ENCODE measurements around the gene CORO2A. TPM values are rescaled to one million over a fixed set of nuclear protein-coding genes. Genes with fewer than 3 reads are reported as not detected.

Gene CORO2A
- total RNA-seq, 1 donor from 2014 or later = 1.4 TPM

GRCh38 chr9:98159790-98160189, 32.6 kb downstream of the CORO2A start:
- H3K27ac Mint-ChIP-seq = no peak overlapping the region
- peaks cover 6% of the 10 kb centered on the region for H3K4me1 Mint-ChIP-seq
- intact Hi-C loops (cut with micrococcal nuclease) = no loop called here
- H3K36me3 Mint-ChIP-seq (ENCODE audit: low read depth) = no peaks in the 10 kb centered on the region
- DNase-seq = no peak
- H3K27me3 Mint-ChIP-seq = no peaks in the 10 kb centered on the region
- no peak overlapping the region for H3K4me3 Mint-ChIP-seq
- no peaks in the 10 kb centered on the region for H3K9me3 Mint-ChIP-seq

GRCh38 chr9:98159301-98159700, 33.1 kb downstream of the CORO2A start:
- H3K4me1 Mint-ChIP-seq = peaks cover 6% of the 10 kb centered on the region
- no peaks in the 10 kb centered on the region for H3K27me3 Mint-ChIP-seq
- no peaks in the 10 kb centered on the region for H3K9me3 Mint-ChIP-seq
- no peak for DNase-seq
- intact Hi-C loops (cut with micrococcal nuclease) = no loop called here
- H3K27ac Mint-ChIP-seq = no peak overlapping the region
- H3K36me3 Mint-ChIP-seq (ENCODE audit: low read depth) = no peaks in the 10 kb centered on the region
- no peak overlapping the region for H3K4me3 Mint-ChIP-seq

- Mint-ChIP-seq H3K9me3 (no peaks in the 10 kb centered on the region), H3K27ac (no peak overlapping the region), H3K27me3 (no peaks in the 10 kb centered on the region), H3K36me3 (ENCODE audit: low read depth) (no peaks in the 10 kb centered on the region), H3K4me1 (peaks cover 4% of the 10 kb centered on the region), H3K4me3 (no peak overlapping the region)
- no peak for DNase-seq
- intact Hi-C loops (cut with micrococcal nuclease) = no loop called here
These were observed 34.2 kb downstream of the CORO2A start for GRCh38 chr9:98158071-98158831.

GRCh38 chr9:98157372-98157771, 35.1 kb downstream of the CORO2A start:
- peaks cover 4% of the 10 kb centered on the region for H3K4me1 Mint-ChIP-seq

GRCh38 chr9:98154678-98155077, 37.8 kb downstream of the CORO2A start:
- intact Hi-C loops (cut with micrococcal nuclease) = no loop called here
- H3K27ac Mint-ChIP-seq = no peak overlapping the region
- no peaks in the 10 kb centered on the region for H3K36me3 Mint-ChIP-seq (ENCODE audit: low read depth)
- H3K4me3 Mint-ChIP-seq = no peak overlapping the region
- H3K27me3 Mint-ChIP-seq = peaks cover 2% of the 10 kb centered on the region
- H3K4me1 Mint-ChIP-seq = peaks cover 8% of the 10 kb centered on the region
- no peak for DNase-seq
- H3K9me3 Mint-ChIP-seq = no peaks in the 10 kb centered on the region

More at GRCh38 chr9:98157372-98157771, 35.1 kb downstream of the CORO2A start:
- Mint-ChIP-seq H3K9me3 (no peaks in the 10 kb centered on the region), H3K36me3 (ENCODE audit: low read depth) (no peaks in the 10 kb centered on the region), H3K4me3 (no peak overlapping the region), H3K27me3 (no peaks in the 10 kb centered on the region), H3K27ac (no peak overlapping the region)
- DNase-seq = no peak
- intact Hi-C loops (cut with micrococcal nuclease) = no loop called here

- Mint-ChIP-seq H3K27me3 (peaks cover 2% of the 10 kb centered on the region), H3K9me3 (no peaks in the 10 kb centered on the region), H3K36me3 (ENCODE audit: low read depth) (no peaks in the 10 kb centered on the region), H3K4me1 (peaks cover 5% of the 10 kb centered on the region), H3K4me3 (no peak overlapping the region), H3K27ac (no peak overlapping the region)
- intact Hi-C loops (cut with micrococcal nuclease) = no loop called here
- DNase-seq = no peak
These were observed 39.9 kb downstream of the CORO2A start for GRCh38 chr9:98152526-98152925.

- Mint-ChIP-seq H3K4me1 (peaks cover 5% of the 10 kb centered on the region), H3K9me3 (no peaks in the 10 kb centered on the region), H3K36me3 (ENCODE audit: low read depth) (no peaks in the 10 kb centered on the region), H3K27ac (no peak overlapping the region), H3K27me3 (peaks cover 2% of the 10 kb centered on the region), H3K4me3 (no peak overlapping the region)
- intact Hi-C loops (cut with micrococcal nuclease) = no loop called here
- no peak for DNase-seq
These were observed 41.7 kb downstream of the CORO2A start for GRCh38 chr9:98150721-98151120.

GRCh38 chr9:98150164-98150563, 42.3 kb downstream of the CORO2A start:
- H3K4me3 Mint-ChIP-seq = no peak overlapping the region
- intact Hi-C loops (cut with micrococcal nuclease) = no loop called here

GRCh38 chr9:98149422-98149821, 43.0 kb downstream of the CORO2A start:
- H3K27me3 Mint-ChIP-seq = peaks cover 2% of the 10 kb centered on the region
- no peaks in the 10 kb centered on the region for H3K9me3 Mint-ChIP-seq
- intact Hi-C loops (cut with micrococcal nuclease) = no loop called here
- DNase-seq = no peak
- H3K4me1 Mint-ChIP-seq = peaks cover 5% of the 10 kb centered on the region
- H3K4me3 Mint-ChIP-seq = no peak overlapping the region
- no peaks in the 10 kb centered on the region for H3K36me3 Mint-ChIP-seq (ENCODE audit: low read depth)
- no peak overlapping the region for H3K27ac Mint-ChIP-seq

More at GRCh38 chr9:98150164-98150563, 42.3 kb downstream of the CORO2A start:
- no peak overlapping the region for H3K27ac Mint-ChIP-seq
- no peaks in the 10 kb centered on the region for H3K36me3 Mint-ChIP-seq (ENCODE audit: low read depth)
- no peaks in the 10 kb centered on the region for H3K9me3 Mint-ChIP-seq
- no peak for DNase-seq
- peaks cover 5% of the 10 kb centered on the region for H3K4me1 Mint-ChIP-seq
- H3K27me3 Mint-ChIP-seq = peaks cover 2% of the 10 kb centered on the region

- Mint-ChIP-seq H3K4me1 (peaks cover 5% of the 10 kb centered on the region), H3K9me3 (no peaks in the 10 kb centered on the region), H3K4me3 (no peak overlapping the region), H3K36me3 (ENCODE audit: low read depth) (no peaks in the 10 kb centered on the region), H3K27me3 (peaks cover 2% of the 10 kb centered on the region), H3K27ac (no peak overlapping the region)
- DNase-seq = no peak
- intact Hi-C loops (cut with micrococcal nuclease) = no loop called here
These were observed 44.0 kb downstream of the CORO2A start for GRCh38 chr9:98148486-98148885.

- H3K4me3 Mint-ChIP-seq = no peak overlapping the region
- DNase-seq = no peak
- H3K27me3 Mint-ChIP-seq = peaks cover 2% of the 10 kb centered on the region
- no peaks in the 10 kb centered on the region for H3K36me3 Mint-ChIP-seq (ENCODE audit: low read depth)
- no peaks in the 10 kb centered on the region for H3K9me3 Mint-ChIP-seq
- peaks cover 5% of the 10 kb centered on the region for H3K4me1 Mint-ChIP-seq
- H3K27ac Mint-ChIP-seq = no peak overlapping the region
- intact Hi-C loops (cut with micrococcal nuclease) = no loop called here
These were observed 44.9 kb downstream of the CORO2A start for GRCh38 chr9:98147582-98147981.

GRCh38 chr9:98146101-98146991, 46.1 kb downstream of the CORO2A start:
- Mint-ChIP-seq H3K27me3 (peaks cover 2% of the 10 kb centered on the region), H3K27ac (no peak overlapping the region), H3K36me3 (ENCODE audit: low read depth) (no peaks in the 10 kb centered on the region), H3K4me1 (peaks cover 5% of the 10 kb centered on the region), H3K4me3 (no peak overlapping the region), H3K9me3 (no peaks in the 10 kb centered on the region)
- DNase-seq = no peak
- intact Hi-C loops (cut with micrococcal nuclease) = no loop called here

GRCh38 chr9:98144631-98145030, 47.8 kb downstream of the CORO2A start:
- H3K27me3 Mint-ChIP-seq = no peaks in the 10 kb centered on the region

GRCh38 chr9:98144076-98144475, 48.4 kb downstream of the CORO2A start:
- no peak overlapping the region for H3K4me3 Mint-ChIP-seq
- no peaks in the 10 kb centered on the region for H3K36me3 Mint-ChIP-seq (ENCODE audit: low read depth)
- no peak overlapping the region for H3K27ac Mint-ChIP-seq
- no peaks in the 10 kb centered on the region for H3K27me3 Mint-ChIP-seq
- peaks cover 2% of the 10 kb centered on the region for H3K4me1 Mint-ChIP-seq
- no peaks in the 10 kb centered on the region for H3K9me3 Mint-ChIP-seq
- intact Hi-C loops (cut with micrococcal nuclease) = no loop called here
- DNase-seq = no peak

More at GRCh38 chr9:98144631-98145030, 47.8 kb downstream of the CORO2A start:
- no peaks in the 10 kb centered on the region for H3K36me3 Mint-ChIP-seq (ENCODE audit: low read depth)
- no peak overlapping the region for H3K4me3 Mint-ChIP-seq
- H3K4me1 Mint-ChIP-seq = peaks cover 2% of the 10 kb centered on the region
- no peak for DNase-seq
- no peak overlapping the region for H3K27ac Mint-ChIP-seq
- intact Hi-C loops (cut with micrococcal nuclease) = no loop called here
- H3K9me3 Mint-ChIP-seq = no peaks in the 10 kb centered on the region

Data from activated CD4-positive, alpha-beta T cell treated with anti-CD3 and anti-CD28 coated beads, Interleukin-2, amount 10 ng/mL, durations not matched to agents 24 days and 14 days (primary cell).